Mesenteric fat pad (tissue), 1 donor: ENCODE measurements around the gene MCRIP1. TPM values are rescaled to one million over a fixed set of nuclear protein-coding genes. Genes with fewer than 3 reads are reported as not detected.

ENCODE experiments used
- DNase-seq: peaks from one replicate; pipeline ENCODE4 v3.0.0-alpha.2; 2020; ENCODE audit warnings: low spot score
- total RNA-seq: library from RNA; stranded (reverse); fragmentation: NEBNext Ultra II Directional; extraction: Animal tissue kit (Norgen Biotek cat#: 25700); gene quantifications from one replicate; pipeline ENCODE4 v1.2.1, GENCODE V29; 2021
- donor health status: DM: yes; HTN: yes; CAD: no.

Gene MCRIP1
- total RNA-seq, 1 donor from 2014 or later, result 63.2 TPM

GRCh38 chr17:81807210-81807719 lies 25.8 kb downstream of the MCRIP1 start:
- DNase-seq, result no peak

DNA sequence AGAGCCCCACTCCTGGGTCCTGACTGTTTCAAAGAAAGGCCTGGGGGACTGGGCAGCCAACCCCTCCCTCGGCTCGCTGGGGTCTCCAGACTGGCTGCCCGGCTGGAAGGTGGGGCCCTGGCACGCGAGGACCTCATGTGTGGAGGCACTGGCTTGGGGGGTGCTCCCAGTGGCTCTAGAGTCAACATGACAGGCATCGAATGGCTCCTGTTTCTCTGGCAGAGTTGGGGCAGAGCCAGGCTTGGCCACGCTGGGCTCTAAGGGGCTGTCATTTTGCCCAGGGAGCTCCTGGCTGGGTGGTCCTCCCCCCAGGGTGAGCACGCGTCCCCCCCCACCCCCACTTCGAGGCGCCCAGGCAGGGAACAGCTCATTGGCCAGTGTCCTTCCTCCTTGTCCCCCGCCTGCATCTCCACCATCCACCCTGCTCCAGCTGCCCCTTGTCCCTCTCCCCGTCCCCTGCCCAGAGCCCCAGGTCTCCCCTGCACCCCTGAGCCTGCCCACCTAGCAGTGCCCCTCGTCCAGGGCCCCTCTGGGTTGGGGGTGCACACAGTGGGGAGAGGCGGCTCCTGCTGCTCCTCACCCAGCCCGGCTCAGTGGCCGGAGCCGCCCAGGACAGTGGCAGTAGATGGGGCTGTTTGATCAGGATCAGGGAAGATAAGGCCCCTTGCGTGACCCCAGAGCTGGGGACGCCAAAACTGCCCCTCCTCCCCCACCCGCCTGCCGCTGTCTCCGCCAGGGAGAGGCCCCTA lies 26.5 kb downstream of the MCRIP1 start:
- DNase-seq, result no peak

DNA sequence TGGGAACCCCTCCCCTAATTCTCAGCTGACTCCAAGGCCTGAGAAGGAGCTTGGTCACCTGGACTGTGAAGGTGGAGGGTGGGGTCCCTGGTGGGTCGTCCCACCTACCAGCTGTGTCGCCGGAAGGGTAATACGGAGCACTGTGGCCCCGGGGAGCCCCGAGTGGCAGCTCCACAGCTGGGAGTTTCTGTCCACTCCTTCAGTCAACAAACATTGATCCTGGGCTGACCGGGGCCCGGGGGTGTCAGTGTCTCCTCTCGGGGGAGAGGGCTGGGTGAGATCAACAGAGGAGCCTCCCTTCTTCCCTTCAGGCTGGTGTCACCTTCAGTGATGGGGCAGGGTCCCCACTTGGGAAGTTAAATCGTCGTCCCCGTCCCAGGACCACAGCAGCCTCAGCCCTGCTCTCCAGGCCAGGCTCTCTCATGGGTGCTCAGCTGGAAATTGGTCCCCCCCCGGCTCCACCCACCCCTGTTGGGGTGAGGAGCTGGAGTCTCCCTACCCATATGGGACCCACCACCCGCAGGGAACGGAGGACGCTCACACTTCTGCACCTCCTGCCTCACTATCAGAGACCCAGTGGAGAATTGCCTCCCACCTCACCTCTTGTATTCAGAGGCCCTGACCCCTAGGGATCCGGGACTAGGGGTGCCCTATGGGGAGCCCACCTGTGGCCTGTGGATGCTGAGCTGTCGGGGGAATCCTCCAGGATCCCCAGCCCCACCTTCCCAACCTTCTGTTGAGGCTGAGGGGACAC lies 27.2 kb downstream of the MCRIP1 start:
- no peak for DNase-seq

DNA sequence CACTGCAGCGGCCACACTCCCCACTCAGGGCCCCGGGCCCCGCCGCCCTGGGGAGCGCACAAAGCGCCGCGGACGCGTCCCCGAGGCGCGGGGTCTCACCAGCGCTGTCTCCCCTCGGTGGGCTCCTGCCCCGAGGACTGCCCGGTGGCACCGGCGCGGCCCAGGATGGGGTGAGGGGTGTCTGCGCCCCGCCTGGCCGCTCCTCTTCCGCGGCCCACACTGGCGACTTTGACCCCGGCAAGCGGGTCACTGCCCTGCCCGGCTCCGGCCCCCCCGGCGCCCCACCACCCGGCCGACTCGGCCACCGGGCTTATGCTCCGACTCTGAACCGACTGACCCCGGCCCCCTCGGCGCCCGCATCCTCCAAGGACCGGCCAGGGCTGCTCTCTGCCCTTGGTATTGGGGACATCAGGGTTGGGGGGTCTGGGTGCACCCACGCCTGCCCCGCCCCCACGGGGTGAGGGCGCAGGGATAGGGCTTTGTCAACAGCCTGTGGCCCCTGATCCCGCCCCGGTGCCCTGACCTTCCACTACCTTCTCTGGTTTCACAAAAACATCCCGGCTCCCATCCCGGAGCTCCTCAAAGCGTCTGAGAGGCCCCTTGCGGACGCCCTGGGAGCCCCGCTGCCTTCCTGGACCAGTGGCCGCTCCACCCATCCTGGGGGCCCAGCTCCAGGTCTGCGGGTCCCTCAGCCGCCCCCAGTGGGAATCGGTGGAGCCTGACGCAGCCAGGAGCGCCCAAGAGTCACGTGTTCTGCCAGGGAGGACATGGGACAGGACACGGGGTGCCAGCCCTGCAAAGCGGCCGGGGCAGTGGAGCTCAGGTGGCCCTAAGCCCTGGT lies 28.3 kb downstream of the MCRIP1 start:
- DNase-seq, result no peak

- no peak for DNase-seq
Measured at GRCh38 chr17:81803728-81804558, 29.1 kb downstream of the MCRIP1 start, which contains the start of gene GCGR. GCGR (plus strand) TSS chr17:81804150; CDS start chr17:81809019, 4,869 bp downstream.

DNA sequence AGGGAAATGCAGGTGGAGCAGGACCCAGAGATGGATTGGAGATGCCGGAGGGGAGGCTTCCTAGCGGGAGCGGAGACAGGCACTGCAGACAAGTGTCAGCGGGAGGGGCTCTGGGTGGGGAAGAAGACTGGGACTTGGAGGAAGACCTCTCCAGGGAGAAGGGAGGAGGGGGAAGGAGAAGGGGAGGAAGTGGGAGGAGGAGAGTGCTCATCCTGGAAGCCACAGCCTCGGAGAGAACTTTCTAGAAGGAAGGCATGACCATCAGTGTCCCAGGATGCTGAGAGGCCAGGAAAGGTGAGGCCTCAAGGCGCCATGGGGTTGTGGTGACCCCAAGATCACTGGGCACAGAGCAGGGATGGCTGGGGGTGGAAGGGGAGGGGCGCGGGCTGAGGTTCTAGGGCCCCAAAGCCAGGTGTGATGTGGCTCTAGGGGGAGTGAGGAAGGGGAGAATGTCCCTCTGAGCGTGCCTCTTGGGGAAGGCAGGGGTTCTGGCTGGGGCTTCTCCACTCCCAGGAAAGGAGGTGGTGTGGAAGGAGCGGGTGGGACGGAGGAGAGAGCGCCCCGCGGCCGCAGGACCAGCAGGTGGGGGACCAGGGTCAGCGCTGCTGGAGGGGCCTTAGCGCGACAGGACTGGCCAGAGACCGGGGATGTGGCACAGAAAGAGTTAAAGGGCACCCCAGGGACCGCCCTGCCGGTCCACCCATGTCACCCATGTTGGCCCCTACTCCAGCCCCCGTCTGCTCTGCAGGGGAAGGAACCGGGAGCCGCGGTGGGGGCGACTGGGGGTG lies 30.0 kb downstream of the MCRIP1 start:
- no peak for DNase-seq

- no peak for DNase-seq
Measured at GRCh38 chr17:81802048-81802758, 30.9 kb downstream of the MCRIP1 start.

DNA sequence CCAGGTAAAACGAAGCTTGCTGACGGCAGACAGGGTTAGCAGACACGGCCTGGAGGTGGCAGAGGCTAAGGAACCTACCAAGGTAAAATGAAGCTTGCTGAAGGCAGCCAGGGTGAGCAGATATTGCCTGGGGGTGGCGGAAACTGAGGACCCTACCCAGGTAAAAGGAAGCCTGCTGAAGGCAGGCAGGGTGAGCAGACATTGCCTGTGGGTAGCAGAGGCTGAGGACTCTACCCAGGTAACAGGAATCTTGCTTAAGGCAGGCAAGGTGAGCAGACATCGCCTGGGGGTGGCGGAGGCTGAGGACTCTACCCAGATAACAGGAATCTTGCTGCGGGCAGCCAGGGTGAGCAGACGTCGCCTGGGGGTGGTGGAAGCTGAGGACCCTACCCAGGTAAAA lies 31.8 kb downstream of the MCRIP1 start:
- no peak for DNase-seq

DNA sequence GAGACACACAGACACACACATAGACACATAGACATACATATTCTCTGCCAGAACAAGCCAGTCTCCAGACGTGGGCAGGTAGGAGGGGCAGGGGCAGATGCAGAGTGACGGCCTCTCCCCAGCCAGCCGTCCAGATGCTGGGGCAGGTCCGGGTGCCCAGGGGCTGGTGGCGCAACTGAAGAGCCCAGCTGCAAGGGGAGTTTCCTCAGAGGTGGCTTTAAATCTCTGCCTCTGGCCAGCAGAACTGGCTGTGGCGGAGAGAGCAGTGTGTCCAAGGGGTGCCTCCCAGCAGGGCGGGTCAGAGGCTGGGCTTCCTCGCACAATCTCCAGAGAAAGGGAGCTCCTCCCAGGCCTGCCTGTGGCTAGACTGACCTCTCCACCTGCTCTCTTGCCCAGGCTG lies 38.6 kb downstream of the MCRIP1 start:
- DNase-seq, result no peak

- DNase-seq, result no peak
Measured at GRCh38 chr17:81794074-81794476, 39.0 kb downstream of the MCRIP1 start.

DNA sequence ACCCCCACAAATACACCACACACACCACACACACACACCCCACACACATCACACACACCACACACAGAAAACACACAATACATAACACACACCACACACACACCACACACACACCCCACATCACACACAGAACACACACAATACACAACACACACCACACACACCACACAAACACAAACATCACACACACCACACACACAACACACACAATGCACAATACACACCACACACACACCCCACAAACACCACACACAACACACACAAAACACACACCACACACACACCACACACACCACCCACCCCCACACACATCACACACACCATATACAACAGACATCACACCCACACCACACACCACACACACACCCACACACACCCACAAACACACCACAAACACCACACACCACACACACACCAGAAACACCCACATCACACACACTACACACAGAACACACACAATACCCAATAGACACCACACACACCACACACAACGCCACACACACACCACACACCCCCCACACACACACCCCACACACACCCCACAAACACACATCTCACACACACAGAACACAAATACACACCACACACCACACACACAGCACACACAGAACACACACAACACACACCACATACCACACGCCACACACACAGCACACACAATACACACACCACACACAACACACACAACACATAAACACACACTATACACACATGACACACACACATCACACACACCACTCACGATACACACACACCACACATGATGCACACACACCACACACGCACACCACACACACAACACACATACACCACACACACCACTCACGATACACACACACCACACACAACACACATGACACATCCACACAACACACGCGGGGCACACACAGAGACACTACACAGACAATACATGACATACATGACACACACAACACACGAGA lies 40.1 kb downstream of the MCRIP1 start:
- DNase-seq, result no peak

Other genes starting within 250 kb of the MCRIP1 start
- gene NPLOC4, start 196.2 kb downstream of the MCRIP1 start, total RNA-seq, result 129 TPM
- 0.29 TPM for gene TSPAN10, start 196.1 kb downstream of the MCRIP1 start, total RNA-seq
- gene PDE6G, start 176.7 kb downstream of the MCRIP1 start, total RNA-seq, result 1.3 TPM
- gene OXLD1, start 166.7 kb downstream of the MCRIP1 start, total RNA-seq, result 27.5 TPM
- 11.9 TPM for gene CCDC137, start 166.6 kb downstream of the MCRIP1 start, total RNA-seq
- 25.0 TPM for gene ARL16, start 149.5 kb downstream of the MCRIP1 start, total RNA-seq
- gene HGS, start 149.3 kb downstream of the MCRIP1 start, total RNA-seq, result 109 TPM
- gene MRPL12, start 129.9 kb downstream of the MCRIP1 start, total RNA-seq, result 60.7 TPM
- gene SLC25A10, start 121.0 kb downstream of the MCRIP1 start, total RNA-seq, result 17.0 TPM
- 0.26 TPM for gene GCGR, start 29.1 kb downstream of the MCRIP1 start, total RNA-seq
- gene PPP1R27, start 1.8 kb upstream of the MCRIP1 start, total RNA-seq, result not detected
- 575 TPM for gene P4HB, start 27.2 kb upstream of the MCRIP1 start, total RNA-seq
- gene ARHGDIA, start 38.0 kb upstream of the MCRIP1 start, total RNA-seq, result 521 TPM
- gene ALYREF, start 58.3 kb upstream of the MCRIP1 start, total RNA-seq, result 46.2 TPM
- gene ANAPC11, start 58.4 kb upstream of the MCRIP1 start, total RNA-seq, result 102 TPM
- not detected for gene NPB, start 68.9 kb upstream of the MCRIP1 start, total RNA-seq
- 33.9 TPM for gene PCYT2, start 78.1 kb upstream of the MCRIP1 start, total RNA-seq
- 16.9 TPM for gene SIRT7, start 84.9 kb upstream of the MCRIP1 start, total RNA-seq
- 29.7 TPM for gene MAFG, start 94.4 kb upstream of the MCRIP1 start, total RNA-seq
- 9.5 TPM for gene PYCR1, start 104.0 kb upstream of the MCRIP1 start, total RNA-seq
- gene MYADML2, start 113.9 kb upstream of the MCRIP1 start, total RNA-seq, result not detected
- gene NOTUM, start 127.9 kb upstream of the MCRIP1 start, total RNA-seq, result not detected
- gene ASPSCR1, start 144.3 kb upstream of the MCRIP1 start, total RNA-seq, result 31.5 TPM
- 47.0 TPM for gene CENPX, start 189.6 kb upstream of the MCRIP1 start, total RNA-seq
- gene LRRC45, start 190.0 kb upstream of the MCRIP1 start, total RNA-seq, result 7.0 TPM
- gene RAC3, start 198.4 kb upstream of the MCRIP1 start, total RNA-seq, result 15.5 TPM
- 157 TPM for gene DCXR, start 204.4 kb upstream of the MCRIP1 start, total RNA-seq
- 46.1 TPM for gene RFNG, start 218.5 kb upstream of the MCRIP1 start, total RNA-seq
- 85.8 TPM for gene GPS1, start 218.6 kb upstream of the MCRIP1 start, total RNA-seq
- gene DUS1L, start 232.5 kb upstream of the MCRIP1 start, total RNA-seq, result 103 TPM